Subcutaneous adipose tissue (tissue), 4 donors: ENCODE data around the gene SGMS2. TPM values are rescaled to one million over a fixed set of nuclear protein-coding genes. Genes with fewer than 3 reads are reported as not detected.

ENCODE experiments used
- total RNA-seq, 4 donors: library from RNA; depleted of rRNA; stranded (reverse); fragments of >200 nt; gene quantifications; one replicate each; pipeline ENCODE4 v1.1.0, GENCODE V29; 2016
- TF ChIP-seq, protein P1 (sequence below): fragments of 450-650 bp; IDR thresholded peaks from one replicate; pipeline ENCODE4 v1.5.1; 2016; ENCODE audit warnings: low read depth, mild to moderate bottlenecking, control low read depth, antibody characterized with exemption, moderate library complexity

The SGMS2 gene
- total RNA-seq, 4 donors from 2014 or later: 24.1 to 82.8 (median 59.6) TPM

DNA sequence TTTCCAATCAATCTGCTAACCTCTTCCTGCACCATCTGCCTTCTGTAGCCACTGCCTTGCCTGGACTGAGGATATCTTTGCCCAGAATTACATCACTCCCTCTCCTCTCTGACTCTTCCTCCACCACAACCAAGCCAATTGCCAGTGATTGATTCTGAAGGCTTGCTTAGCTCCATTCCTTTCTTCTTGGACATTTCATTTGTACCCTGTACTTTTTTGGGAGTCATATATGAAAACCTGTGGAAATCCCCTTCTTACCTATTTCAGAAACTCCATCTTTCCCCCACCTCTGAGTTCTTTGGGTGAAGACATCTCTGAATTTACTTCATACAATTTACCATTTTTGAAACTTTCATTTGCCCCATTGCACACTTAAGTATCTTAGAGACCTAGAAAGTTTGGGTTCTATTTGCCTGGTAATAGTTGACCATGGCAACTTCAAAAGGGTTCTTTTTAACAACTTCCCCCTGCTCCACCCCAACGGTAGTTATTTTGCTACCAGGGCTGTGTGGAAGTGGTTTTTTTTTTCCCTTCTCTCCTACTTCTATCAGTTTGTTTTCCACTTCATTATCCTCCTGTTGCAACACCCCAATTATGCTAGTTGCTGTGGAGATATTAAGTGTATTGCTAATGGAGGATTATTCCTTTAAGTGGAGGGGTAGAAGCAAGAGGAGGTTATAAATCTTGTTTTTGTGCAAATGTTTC lies 14.3 kb downstream of the SGMS2 start:
- TF ChIP-seq, protein P1, sequence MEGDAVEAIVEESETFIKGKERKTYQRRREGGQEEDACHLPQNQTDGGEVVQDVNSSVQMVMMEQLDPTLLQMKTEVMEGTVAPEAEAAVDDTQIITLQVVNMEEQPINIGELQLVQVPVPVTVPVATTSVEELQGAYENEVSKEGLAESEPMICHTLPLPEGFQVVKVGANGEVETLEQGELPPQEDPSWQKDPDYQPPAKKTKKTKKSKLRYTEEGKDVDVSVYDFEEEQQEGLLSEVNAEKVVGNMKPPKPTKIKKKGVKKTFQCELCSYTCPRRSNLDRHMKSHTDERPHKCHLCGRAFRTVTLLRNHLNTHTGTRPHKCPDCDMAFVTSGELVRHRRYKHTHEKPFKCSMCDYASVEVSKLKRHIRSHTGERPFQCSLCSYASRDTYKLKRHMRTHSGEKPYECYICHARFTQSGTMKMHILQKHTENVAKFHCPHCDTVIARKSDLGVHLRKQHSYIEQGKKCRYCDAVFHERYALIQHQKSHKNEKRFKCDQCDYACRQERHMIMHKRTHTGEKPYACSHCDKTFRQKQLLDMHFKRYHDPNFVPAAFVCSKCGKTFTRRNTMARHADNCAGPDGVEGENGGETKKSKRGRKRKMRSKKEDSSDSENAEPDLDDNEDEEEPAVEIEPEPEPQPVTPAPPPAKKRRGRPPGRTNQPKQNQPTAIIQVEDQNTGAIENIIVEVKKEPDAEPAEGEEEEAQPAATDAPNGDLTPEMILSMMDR: no peak

DNA sequence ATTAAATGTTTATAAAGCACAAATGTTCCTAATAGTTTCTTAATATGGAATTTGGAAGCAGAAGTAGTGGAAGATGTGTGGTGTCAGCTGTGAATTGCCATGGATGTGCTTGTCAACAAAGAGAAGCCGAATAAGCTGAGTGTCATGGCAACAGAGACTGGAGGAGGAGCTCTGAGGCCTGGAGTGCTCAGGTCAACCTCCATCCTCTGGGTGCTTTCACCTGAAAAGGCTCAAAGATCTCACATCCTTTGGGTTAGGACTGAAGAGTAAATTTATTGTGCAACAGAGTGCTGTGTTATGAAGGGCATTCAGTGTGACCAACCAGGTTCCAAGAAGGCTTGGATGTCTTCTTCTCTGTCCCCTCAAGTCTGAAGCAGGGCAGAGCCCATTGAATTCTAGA lies 18.7 kb downstream of the SGMS2 start:
- TF ChIP-seq, protein P1: no peak

DNA sequence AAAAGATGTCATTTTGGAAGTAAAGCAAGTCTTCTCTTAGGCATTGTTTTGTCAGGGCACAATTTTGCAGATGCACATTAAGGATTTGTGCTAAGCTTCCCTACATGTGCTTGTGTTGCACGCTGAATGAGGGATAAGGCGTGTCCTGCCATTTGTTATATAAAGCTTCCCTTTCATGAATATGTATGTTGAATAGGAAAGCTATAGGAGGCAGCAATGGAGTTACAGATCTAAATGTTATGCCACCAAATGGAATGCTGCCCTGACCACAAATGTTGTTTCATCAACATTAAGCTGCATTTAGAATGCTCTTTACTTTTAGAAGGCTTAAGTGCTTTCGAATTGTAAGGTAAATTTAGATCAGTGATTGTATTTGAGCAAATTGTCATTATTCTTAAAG lies 20.9 kb downstream of the SGMS2 start:
- TF ChIP-seq, protein P1: no peak

DNA sequence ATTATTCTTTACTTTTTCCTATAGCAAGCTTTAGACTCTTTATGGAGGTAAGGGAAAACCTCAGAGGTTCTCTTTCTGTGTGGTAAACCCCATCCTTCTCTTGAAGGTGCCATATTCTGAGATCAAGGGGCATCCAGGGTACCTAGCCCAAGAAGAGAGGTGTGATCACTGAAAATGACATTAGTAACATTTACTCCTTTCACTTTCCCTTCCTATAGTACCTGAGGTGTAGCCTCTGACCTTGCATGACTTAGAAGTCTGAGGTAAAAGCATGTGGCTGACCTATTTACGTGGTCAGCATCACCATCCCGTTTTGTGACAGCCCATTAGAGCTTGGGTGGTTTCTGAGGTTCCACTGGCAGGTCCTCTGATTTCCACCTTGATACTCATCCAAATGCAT lies 25.7 kb downstream of the SGMS2 start:
- TF ChIP-seq, protein P1: no peak

DNA sequence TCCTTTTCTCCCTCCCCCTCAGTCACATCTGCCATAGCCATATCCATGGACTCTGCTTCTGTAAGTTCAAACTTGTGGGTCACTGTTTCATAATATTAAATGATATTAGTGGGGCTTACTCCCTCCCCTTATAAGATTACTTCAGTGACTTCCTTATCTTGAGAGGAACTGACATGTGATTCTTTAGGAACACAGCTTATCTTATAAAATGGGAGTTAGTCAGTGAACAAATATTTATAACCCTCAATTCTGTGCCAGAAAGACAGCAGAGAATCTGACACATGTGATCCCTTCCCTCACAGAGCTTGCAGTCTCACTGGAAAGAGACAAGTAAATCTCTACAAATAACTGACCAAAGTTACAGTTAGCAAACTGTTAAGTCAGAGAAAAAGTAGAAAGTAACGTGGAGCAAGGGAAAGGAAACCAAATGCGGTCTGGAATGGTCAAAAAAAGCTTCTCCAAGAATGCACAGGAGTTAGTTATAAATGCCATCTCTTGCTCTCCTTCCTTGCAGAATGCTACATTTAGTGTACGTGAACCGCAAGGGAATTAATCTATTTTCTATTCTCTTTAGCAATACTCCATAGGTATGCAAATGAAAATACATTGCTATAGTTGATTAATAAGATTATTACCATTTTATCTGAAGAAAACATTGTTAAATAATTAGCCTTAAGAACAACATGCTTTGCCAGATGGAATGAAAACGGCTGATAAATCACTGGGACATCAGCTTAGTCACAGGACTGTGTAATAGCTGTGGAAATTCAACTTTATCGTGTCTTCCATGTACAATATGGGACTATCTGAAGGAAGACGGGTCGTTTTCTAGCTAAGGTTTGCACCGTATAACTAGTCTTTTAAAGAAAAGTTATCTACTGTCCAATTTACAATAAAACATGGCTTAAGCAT lies 29.0 kb downstream of the SGMS2 start:
- TF ChIP-seq, protein P1: no peak

DNA sequence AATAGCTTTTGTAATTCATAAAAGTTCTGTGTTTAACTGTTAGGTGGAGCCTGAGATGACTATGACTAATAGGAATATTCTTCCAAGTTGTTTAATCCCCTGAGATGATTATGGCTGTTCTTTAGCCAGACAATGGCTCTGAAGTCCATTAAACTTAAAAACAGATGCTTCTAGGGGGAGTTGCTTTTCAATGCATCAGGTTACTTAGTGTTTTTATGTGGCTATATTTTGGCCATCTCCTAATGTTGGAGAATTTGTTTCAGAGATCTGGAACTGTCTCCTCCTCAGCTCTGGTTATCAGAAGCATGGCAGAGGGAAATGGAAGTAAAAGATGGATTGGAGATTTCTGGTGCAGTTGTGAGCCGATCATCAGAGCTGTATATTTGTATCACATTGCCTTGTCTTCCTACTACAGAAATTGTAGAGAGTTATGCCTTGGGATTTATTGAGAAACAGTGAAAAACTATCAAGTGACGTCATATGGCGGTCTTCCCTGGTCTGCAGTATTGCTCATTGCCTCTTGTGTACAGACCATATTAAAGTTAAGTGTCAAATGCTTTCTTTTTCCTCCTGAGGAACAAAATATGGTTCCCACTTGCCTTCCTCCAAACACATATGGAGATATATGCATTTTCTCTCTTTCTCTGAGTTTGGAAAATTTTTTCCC lies 29.8 kb downstream of the SGMS2 start:
- TF ChIP-seq, protein P1: no peak

DNA sequence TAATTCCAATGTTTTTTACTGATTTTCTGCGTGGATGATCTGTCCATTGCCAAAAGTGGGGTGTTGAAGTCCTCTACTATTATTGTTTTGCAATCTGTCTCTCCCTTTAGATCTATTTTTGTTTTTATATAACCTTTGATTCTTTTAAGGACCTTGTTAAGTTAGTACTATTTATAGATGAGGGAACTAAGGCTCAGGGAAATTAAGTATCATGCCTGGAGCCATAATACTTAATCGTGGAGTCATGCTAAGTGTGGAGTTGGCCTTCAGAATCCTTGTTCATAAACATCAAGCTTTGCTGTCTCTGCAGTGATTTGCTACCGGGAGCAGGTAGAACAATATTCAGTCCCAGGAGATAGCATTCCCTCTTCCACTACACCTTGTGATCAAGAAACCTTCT lies 31.0 kb downstream of the SGMS2 start:
- TF ChIP-seq, protein P1: no peak
